Effector CD4-positive, alpha-beta T cell (primary cell): ENCODE measurements around the gene MBP.

Source experiments
- DNase-seq: peaks from one replicate; pipeline ENCODE4 v3.0.0-alpha.2; 2020

MBP gene

DNA sequence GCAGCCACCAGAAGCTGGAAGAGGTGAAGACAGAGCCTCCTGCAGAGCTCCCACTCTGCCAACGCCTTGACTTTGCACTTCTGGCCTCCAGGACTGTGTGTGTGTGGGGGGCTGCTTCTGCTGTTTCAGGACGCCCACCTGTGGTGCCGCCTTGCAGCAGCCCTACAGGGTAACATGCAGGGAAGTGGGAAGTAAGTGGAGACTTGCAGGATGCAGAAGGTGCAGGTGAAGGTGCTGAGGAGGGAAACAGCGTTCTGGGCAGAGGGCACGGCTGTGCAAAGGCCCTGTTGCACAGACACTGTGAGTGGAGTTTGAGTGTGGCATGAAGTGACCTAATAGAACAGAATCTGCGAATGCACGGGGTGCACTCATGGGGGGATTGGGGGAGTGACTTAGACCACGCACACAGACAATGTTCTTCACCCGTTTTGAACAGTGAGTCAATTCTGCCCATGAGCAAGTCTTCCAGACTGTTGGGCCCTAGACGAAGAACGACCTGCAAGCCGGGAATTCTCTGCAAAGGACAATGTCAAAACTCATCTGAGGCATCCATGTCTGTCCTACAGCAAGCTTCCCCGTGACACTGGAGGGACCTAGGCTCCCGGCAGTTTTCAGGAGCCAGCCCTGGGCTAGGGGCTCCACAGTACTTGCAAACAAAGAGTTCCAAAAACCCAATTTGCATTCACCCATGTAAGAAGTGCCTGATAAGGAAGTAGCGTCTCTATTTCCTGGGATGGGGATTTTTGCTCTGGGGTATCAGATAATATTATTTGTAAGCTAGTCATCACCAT, 19.0 kb downstream of the MBP start:
- no peak for DNase-seq

DNA sequence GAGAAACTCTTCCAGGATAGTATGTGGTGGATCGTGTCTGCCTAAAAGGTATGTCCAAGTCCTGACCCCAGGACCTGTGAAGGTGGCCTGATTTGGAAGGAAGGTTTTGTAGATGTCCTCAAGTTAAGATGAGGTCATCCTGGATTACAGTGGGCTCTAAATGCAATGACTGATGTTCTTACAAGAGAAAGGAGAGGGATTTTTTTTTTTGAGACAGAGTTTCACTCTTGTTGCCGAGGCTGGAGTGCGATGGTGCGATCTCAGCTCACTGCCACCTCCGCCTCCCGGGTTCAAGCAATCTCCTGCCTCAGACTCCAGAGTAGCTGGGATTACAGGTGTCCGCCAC, 19.9 kb downstream of the MBP start:
- no peak for DNase-seq

DNA sequence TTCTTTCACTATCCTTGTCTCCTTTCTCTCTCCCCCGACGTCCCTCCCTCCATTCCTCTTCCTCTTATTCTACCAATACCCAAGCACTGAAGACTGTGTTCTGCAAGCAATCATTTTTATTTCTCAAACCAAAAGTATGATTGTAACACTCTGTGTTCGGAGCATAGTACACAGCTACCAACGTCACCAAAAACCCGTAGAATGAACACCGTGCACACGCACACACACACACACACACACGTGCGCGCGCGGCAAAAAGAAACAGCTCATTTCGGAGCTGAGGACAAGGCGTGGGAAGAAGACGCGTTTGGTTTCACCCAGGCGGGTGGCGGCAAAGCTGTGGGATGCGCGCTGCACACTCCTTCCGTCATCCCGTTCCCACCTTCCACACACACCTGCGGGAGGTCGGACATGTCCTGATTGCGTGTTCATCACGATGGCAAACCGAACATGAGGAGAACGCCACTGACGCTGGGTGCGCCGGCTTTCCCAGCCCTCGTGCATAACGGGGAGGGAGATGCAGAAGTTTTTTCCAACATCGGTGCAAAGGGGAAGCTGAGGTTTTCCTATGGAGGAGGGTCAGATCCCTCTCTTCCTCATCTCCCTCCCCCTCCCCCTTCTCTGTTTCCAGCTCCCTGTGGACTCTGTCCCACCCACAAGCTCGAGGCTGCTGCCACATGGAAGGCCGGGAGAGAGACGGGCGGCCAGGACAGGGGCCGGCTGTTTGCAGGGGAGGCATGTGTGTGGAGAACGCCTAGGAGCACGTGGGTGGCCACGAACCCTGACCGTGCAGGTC, 20.4 kb downstream of the MBP start:
- DNase-seq = no peak

DNA sequence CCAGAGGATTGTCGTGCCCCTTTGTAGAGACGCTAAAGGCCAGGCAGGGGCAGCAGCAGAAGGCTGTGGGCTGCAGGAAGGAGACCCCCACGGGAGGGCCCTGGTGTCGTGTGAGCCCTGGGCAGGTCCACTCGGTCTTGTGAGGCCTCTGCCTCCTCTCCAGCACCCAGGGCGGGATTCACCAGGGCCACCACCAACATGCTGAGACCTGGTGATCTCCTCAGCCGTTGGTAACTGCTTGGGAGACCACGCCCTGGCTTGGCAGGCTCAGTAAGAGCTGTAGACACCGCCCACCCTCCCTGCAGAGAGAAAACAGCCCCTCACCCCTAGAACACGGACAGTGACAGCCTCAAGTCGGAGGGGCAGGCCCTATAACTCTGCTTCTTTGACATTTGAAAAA, 21.1 kb downstream of the MBP start:
- no peak for DNase-seq

DNA sequence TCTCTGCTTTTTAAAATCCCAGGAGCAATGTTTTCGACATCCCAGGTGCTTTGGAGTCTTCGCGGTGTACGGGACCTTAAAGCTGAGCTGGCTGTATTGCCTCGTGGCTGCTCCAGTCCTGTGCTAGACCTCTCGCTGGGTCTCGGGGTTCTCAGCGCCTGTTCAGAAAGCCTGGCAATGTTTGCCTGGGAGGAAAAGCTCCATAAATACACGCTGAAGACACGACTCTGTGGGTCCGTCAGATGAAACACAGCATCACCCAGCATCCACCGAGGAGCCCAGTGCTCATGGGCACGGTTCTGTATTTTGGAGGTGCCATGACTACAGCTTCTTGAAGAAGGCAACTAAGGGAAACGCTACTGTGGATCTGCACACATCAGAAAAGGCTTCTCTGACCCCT, 21.6 kb downstream of the MBP start:
- no peak for DNase-seq

DNA sequence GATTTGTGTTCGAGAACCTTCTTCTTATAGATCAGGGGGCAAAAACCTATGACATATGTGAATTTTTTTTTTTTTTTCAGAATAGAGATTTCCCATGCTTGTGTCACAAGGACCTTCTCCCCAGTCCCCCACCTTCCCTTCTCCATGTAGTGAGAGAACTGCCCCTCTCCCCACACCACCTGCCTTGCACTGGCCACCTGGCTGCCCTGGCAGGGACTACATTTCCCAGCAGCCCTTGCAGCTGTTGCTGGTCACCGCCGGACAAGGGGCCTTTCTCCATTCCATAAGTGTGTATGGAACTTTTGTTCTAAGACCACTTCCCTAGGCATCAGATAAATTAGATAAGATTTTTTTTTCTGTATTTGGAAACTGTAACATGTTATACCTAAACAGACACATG, 22.2 kb downstream of the MBP start:
- DNase-seq = no peak

DNA sequence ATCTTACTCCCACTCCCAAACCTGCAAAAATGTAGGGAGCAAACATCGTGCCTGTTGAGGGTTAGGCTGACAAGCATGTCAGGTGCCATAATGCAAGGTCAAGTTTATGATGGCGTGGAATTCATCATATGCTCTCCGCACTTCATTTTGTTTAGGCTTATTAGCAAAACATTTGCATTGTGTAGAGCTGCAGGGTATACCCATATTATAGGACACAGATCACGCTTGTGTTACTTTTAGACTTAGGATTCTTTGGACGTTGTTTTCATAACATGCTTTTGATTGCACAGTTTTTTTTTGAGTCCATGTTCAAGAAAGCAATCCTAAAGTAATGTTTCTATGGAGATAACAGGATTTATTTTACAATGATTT, 22.9 kb downstream of the MBP start:
- no peak for DNase-seq

DNA sequence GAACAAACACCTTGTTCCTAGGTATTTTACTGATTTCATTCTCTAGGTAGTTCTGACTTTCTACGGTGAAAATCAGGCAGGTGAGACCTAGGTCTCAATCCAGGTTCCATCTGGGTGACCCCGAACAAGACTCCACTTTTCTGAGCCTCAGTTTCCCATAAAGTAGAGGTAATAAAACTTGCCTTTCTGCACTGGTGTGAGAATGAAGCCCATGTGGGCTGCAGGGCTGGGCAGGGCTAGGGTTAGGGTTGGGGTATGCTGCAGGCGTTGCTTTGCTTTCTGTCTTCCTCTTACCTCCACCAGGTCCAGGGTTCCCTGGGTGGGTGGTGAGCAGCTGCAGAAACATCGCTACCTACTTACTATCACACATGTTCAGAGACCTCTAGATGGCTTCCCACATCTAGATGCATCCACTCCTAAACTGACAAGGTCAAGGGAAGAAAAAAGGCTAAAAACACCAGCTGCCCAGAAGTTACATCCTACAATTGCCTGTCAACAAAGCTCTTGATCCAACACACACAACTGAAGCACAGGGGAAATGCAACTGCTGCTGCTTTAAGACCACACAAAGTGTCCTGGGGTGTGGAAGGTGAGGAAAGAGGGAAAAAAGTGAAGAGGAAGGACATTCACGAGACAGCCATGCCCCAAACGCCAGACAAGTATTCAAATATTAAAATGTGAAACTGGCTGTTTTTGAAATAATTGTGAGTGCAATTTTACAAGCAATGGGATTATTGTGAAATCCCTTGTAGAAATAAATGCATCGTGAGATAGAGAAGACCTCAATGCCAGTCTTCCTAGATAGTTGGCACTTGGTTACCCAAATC, 23.5 kb downstream of the MBP start:
- no peak for DNase-seq

DNA sequence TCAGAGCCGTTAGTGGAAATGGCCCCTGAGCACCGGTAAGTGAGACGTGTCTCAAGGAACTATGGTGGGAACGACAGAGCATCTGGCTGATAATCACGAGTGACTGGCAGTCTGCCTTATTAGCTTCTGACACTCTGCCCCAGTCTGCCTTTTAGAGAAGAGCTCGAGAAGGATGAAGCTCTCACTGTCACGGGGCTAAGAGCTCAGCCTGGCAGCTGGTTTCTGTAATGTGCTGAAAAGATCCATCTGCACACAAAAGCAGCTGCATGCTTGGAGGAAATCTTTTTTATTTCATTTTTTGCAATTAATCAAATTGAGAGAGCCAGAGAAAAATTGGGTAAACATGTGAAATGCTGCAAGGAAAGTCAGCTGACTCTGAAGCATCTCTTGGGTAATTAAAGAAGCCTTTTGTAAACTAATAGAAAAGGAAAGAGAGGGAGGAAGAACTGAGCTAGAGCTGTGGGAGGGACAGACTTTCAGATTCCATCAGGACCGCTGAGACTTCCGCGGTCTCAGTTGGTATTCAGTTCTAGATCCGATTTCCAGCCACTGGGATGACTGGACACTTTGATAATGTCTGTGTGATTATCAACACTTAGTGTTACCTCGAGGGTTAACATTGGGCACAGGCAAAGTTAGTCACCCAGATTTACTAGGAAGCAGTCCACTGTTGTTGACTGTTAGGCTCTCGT, 24.4 kb downstream of the MBP start:
- DNase-seq = no peak

DNA sequence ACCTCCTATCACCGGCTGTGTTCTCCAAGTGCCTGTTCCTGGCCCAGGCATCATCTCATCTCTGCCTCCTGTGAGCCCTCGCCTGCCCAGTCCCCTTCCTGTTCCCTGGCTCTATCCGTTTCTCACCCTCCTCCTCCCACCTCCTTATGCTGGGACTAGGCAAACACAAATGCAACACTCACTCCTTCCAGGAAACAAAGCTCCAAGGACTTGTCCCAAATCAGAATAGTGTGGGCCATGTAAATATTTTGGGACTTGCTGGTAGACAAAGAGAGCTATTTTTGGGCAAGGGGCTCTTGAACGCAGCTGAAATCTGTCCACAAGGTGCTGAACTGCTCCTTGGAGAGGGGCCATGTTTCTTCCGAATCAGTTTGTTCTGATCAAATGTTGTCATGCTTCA, 25.3 kb downstream of the MBP start:
- DNase-seq = no peak

DNA sequence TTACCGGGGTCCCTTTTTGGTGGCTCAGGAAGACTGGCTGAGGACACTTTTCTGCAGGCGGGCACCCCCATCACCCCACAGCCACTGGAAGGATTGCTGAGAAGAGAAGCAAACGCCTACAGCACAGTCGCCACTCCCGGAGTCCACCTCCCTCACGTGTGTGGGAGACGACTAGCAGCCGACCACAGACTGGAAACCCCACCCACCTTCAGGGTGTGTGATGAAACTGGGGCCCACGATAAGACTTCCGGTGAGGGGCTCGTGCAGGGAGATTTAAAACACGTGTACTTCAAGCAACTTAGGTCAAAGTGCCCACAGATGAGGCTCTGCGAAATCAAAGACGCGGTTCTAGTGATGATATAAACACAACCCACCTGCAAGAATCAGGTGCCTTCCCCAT, 26.3 kb downstream of the MBP start:
- DNase-seq = peak; percentile 74

DNA sequence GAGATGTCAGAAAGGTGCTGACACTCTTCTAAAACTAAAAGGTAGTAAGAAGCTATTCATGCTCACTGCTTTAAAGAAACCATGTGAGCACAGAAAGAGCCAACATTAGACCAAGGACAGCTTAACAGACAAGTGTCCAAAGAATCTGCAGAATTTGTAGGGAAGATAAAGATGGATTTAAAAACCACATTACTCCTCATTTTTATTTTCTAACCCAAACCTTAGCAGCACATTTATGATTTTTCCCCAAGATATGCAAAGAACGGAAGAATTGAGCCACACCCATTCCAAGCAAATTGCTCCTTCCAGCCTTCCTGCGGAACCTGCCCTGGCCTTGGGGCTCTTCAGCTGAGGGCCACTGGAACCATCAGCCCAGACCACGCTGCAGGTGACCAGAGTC, 26.9 kb downstream of the MBP start:
- DNase-seq = no peak

DNA sequence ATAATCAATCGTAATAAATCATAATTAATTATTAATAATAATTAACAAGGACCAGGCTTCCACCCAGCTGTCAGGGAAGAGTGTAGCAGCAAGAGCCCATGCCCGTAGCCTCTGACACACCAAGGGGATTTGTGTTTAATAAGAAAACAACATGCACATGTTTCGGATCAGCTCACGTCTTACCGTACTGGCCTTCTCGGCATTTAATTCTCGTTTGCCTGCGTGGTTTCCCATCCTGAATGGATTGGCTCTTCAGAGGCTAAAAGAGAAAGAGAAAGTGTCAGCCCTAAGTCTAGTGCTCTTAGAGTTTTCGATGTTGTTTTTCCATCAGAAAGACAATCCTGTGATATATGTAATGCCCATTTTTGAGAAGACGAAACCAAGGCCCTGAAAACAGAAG, 27.6 kb downstream of the MBP start:
- no peak for DNase-seq

DNA sequence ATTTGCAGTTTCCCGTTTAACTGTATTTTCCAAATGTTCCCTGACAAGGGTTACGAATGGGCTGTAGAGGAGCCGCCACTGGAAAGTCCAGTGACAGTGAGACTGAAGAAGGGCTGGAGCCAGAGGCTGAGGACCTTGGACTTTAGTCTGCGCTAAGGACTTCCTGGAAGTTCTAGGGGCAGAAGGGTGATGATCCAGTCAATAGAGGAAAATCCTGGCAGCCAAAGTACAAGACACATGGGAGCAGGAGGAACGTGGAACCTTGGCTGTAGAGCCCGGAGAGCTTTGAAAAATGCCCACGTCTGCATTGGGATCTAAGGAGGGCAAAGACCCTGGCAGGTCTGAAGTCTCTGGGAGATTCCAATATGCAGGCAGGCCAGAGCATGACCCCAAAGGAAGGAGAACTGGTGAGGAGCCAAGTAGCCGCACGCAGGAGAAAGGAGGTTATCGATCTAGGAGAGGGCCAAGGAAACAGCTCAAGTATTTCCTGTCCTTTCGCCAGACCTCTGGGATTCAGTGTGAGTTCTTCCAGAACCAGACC, 28.5 kb downstream of the MBP start:
- DNase-seq = no peak

DNA sequence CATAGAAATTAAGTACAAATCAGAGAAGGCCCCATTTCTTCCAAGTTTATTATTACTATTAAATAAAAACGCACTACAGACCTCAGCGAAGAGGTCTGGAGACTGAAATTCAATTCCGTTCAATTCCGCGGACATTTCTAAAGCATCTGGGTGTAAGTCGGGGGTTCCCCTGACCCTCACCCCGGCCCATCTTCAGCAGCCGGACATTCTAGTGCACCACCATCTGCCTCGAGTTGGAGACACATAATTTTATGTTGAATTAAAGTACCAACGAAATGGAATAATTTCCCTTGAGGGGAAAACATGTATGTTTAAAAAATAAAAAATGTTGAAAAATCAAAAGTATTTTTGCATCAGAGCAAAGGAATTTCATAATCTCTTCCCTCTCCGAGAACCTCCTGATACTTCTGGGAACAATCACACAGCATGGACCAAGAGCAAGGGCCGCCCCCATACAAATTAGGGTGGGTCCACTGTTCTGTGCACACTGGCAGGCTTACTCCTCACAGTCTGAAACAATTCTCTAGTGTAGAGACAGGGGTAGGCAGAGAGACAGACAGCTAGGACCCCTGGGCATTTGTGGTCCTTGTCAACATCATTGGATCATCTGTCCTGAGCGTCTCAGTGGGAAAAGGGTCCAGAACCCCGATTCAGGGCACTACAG, 29.3 kb downstream of the MBP start:
- DNase-seq = no peak

DNA sequence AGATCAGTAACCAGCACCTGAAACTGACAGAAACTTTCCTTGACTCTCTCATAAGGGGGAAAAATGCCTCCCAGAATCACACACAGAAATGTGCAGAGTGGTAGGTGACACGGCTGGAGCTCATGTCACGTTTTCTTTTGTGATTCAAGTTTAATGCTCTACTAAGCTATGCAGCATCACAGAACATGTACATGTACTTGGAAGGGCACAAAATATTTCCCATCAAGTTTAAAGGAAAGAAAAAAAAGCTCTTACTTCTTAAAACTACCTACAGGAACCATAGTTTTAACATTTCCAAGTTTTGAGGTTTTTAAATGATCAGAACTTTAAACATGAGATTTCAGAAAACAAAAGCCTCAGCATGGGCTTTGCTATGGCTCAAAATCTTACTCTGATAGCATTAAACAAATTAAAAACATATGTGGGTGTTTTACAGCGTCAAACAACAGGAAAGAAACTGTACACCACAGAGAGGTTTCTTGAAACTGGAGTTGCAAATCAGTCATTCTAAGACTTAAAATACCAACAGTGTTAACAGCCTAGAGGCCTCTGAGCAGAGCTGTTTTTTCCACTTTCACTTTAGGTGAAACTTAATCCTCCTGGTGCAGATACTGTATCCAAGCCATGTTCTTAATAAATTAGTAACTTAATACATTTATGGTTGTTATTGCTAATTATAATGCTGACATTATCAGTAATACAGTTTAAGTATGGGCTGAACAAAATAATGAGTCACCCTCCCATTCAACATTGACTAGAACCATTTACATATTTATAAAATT, 30.1 kb downstream of the MBP start:
- no peak for DNase-seq

DNA sequence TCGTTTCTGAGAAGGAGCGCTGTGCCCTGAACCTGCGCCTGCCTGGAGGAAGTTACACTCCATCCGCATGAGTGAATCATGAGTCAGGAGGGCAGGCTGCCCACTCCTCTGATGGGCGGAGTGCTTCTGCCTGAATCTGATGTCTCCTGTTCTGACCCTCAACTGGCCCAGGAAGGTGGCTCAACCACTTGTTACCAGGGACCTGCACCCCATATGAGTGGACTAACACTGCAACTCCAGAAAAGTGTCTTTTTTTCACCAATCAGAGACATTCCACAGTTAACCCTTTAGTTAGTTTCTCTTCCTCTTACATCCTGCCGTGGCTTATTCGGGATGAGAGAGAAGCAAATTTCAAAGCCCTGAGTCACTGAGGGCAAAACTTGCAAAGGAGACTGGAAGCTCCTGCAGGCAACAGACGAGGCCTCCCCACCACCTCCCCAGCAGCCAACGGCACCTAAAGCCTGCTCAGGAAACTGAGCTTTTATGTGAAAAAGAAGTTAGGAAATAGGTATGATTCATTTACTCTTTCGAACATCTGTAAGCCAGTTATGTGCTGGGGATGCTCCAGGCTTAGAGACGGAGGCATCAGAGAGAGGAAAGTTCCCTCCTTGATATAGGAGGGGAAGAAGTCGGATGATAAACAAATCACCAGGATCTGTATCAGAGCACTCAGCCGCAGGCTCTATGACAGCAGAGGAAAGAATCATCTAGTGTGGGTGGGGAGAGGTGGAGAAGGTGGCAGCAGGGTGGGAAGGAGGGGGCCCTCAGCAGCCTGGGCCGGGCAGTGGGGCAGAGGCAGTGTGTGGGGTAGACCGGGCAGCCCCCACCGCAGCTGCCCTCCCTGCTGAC, 30.9 kb downstream of the MBP start:
- DNase-seq = peak; percentile 35

DNA sequence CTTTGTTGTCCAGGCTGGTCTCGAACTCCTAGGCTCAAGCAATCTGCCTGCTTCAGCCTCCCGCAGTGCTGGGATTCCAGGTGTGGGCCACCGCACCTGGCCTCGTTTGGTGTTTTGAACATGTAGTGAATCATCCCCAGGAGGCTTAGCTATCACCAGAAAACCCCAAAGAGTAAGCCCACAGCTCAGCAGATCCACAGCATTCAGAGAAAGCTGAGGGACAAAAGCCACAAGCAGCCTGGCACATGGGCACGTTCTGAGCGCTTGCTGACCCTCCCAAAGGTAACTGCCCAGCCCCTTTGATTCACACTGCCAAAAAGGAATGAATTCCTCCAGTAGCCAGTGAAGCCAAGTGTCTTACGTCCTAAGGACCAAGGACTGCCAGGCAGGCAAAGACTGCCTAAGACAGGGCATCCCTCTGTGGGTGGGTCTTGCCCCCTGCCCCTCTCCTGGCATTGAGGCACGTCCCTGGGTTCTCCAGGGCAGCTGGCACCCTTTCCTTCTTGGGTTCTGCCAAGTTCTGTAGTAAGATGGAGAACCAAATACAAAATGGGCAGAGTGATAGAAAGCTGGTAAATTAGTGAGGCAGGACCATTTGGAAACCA, 31.7 kb downstream of the MBP start:
- peak; percentile 36 for DNase-seq

DNA sequence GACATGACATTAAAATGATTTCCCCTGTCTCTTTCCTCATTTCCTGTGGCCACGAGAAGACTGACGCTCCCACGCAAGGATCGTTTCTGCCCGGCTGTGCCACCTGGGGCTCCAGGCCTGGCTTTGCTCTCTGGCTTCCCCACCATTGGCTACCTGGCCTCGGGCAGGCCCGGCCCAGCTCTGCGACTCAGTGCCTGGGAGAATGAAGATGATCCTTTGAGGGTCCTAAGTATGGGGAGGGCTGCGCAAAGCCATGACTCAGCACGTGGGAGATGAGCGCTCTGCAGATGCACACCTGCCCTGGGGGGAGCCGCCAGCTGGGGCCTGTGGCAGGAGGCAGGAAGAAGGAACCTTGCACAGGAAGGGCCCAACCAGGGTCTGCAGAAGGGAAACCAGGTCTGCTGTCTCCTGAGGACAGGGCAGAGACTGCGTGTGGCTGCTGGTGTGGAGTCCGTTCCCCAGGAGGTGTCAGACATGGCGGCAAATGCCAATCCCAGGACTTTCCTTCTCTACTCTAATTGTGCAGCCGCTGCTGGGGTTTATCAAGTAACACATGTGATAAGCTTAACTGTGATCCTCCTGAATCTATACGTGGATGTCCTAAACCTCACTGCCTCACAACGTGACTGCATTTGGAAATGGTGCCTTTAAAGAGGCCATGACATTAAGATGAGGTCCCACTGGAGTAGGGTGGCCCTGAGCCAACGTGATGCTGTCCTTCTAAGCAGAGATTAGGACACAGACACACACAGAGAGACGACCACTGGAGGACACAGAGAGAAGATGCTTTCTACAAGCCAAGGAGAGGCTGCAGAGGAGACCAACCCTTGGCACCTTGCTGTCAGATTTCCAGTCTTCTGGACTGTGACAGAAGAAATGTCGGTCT, 32.9 kb downstream of the MBP start:
- peak; percentile 24 for DNase-seq
